SU-DHL-6 (cell line): ENCODE measurements around the gene KLHDC8B.

Experiments used
- CTCF ChIP-seq: fragments of 200-600 bp; sonication (generic); IDR thresholded peaks from one replicate; pipeline ENCODE4 v1.5.1; 2017; ENCODE audit warnings: antibody characterized with exemption, mild to moderate bottlenecking, low read length, moderate library complexity; ENCODE audit not compliant: insufficient read depth, poor library complexity, severe bottlenecking
- EZH2phosphoT487 ChIP-seq: fragments of 200-600 bp; sonication (generic), shearing (Covaris generic); conservative IDR thresholded peaks from 2 replicates; pipeline ENCODE4 v1.6.1; 2018; ENCODE audit warnings: mild to moderate bottlenecking, antibody characterized with exemption, low read length, moderate library complexity, mixed read lengths

- TF ChIP-seq CTCF (no peak), EZH2phosphoT487 (no peak)
Measured at GRCh38 chr3:49213998-49214397, 42.6 kb downstream of the KLHDC8B start.
